Pulmonary artery endothelial cell (primary cell): ENCODE data around the gene ZNF549. TPM values are rescaled to one million over a fixed set of nuclear protein-coding genes. Genes with fewer than 3 reads are reported as not detected.
"Not testable (repeated sequence)": the region's sequence is repeated elsewhere in the genome, so short reads cannot be mapped to it uniquely, and the experiment has no call there.

Source experiments
- DNase-seq: peaks from one replicate; pipeline ENCODE4 v3.0.0-alpha.2; 2011; ENCODE audit warnings: low read depth, low spot score
- total RNA-seq: library from RNA; depleted of rRNA; stranded (reverse); fragments of >200 nt; gene quantifications from 2 replicates; pipeline ENCODE4 v1.2.3, GENCODE V29; 2014

The ZNF549 gene
- total RNA-seq: 4.2 and 5.6 TPM in 2 replicates

- peak; percentile 43 for DNase-seq
These were observed at the start of gene ZNF549 for GRCh38 chr19:57527136-57527881. TSS of gene ZNF549 (plus strand) at chr19:57527356. CDS start at chr19:57527574, 218 bp downstream.

- peak; percentile 47 for DNase-seq
These were observed 39.5 kb upstream of the ZNF549 start, which contains the start of gene ZNF419 for GRCh38 chr19:57487477-57488298. TSS of gene ZNF419 (plus strand) at chr19:57487750. CDS start at chr19:57487951, 201 bp downstream.

GRCh38 chr19:57488299-57488644 lies 38.9 kb upstream of the ZNF549 start:
- DNase-seq: not testable (repeated sequence)

GRCh38 chr19:57499332-57499679 lies 27.9 kb upstream of the ZNF549 start:
- DNase-seq: not testable (repeated sequence)

- peak; percentile 84 for DNase-seq
These were observed 27.3 kb upstream of the ZNF549 start, which contains the start of gene ZNF773 for GRCh38 chr19:57499680-57500395. TSS of gene ZNF773 (plus strand) at chr19:57499938. CDS start at chr19:57500081, 143 bp downstream.

- DNase-seq: not testable (repeated sequence)
These were observed 26.8 kb upstream of the ZNF549 start for GRCh38 chr19:57500400-57500799.

GRCh38 chr19:57506163-57506562 lies 21.0 kb upstream of the ZNF549 start:
- no peak for DNase-seq

- no peak for DNase-seq
These were observed 15.7 kb upstream of the ZNF549 start for GRCh38 chr19:57511484-57511883.

GRCh38 chr19:57512845-57513244 lies 14.3 kb upstream of the ZNF549 start:
- DNase-seq: no peak

GRCh38 chr19:57515255-57515654 lies 11.9 kb upstream of the ZNF549 start:
- no peak for DNase-seq

GRCh38 chr19:57518021-57518420 lies 9.1 kb upstream of the ZNF549 start:
- DNase-seq: not testable (repeated sequence)

GRCh38 chr19:57537953-57538547 lies 10.9 kb downstream of the ZNF549 start:
- DNase-seq: no peak

- no peak for DNase-seq
These were observed 19.4 kb downstream of the ZNF549 start for GRCh38 chr19:57546513-57546912.

GRCh38 chr19:57552432-57552831 lies 25.3 kb downstream of the ZNF549 start:
- DNase-seq: no peak

- no peak for DNase-seq
These were observed 30.5 kb downstream of the ZNF549 start for GRCh38 chr19:57557659-57558058.

GRCh38 chr19:57558525-57558924 lies 31.4 kb downstream of the ZNF549 start:
- DNase-seq: no peak

- DNase-seq: no peak
These were observed 31.9 kb downstream of the ZNF549 start for GRCh38 chr19:57559008-57559403.

- DNase-seq: peak; percentile 64
These were observed 32.4 kb downstream of the ZNF549 start, which contains the start of gene ZNF550 for GRCh38 chr19:57559404-57560025. TSS of gene ZNF550 (minus strand) at chr19:57559863. CDS start at chr19:57559682, 181 bp downstream.

GRCh38 chr19:57560049-57560491 lies 32.9 kb downstream of the ZNF549 start:
- DNase-seq: no peak

GRCh38 chr19:57563547-57563946 lies 36.4 kb downstream of the ZNF549 start:
- DNase-seq: no peak
